Measurements from ENCODE around the gene PKD1. TPM values are rescaled to one million over a fixed set of nuclear protein-coding genes. Genes with fewer than 3 reads are reported as not detected.

Gene PKD1
- total and polyA plus RNA-seq, 2 of the 13 experiments (the other 11 are each of a cell fraction or from before 2014, with no cell fraction given): 22.1 to 23.0 TPM

- TF ChIP-seq, protein P1, sequence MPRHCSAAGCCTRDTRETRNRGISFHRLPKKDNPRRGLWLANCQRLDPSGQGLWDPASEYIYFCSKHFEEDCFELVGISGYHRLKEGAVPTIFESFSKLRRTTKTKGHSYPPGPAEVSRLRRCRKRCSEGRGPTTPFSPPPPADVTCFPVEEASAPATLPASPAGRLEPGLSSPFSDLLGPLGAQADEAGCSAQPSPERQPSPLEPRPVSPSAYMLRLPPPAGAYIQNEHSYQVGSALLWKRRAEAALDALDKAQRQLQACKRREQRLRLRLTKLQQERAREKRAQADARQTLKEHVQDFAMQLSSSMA (CRISPR knock-in tag; IDR thresholded peaks at IDR 0.05): peak; percentile 82; the same call in 1 of the 2 replicates
- TF ChIP-seq, protein P2, sequence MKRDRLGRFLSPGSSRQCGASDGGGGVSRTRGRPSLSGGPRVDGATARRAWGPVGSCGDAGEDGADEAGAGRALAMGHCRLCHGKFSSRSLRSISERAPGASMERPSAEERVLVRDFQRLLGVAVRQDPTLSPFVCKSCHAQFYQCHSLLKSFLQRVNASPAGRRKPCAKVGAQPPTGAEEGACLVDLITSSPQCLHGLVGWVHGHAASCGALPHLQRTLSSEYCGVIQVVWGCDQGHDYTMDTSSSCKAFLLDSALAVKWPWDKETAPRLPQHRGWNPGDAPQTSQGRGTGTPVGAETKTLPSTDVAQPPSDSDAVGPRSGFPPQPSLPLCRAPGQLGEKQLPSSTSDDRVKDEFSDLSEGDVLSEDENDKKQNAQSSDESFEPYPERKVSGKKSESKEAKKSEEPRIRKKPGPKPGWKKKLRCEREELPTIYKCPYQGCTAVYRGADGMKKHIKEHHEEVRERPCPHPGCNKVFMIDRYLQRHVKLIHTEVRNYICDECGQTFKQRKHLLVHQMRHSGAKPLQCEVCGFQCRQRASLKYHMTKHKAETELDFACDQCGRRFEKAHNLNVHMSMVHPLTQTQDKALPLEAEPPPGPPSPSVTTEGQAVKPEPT (CRISPR knock-in tag; IDR thresholded peaks at IDR 0.05; ENCODE audit: low read depth): no peak
- no peak; the same call in 1 of the 2 replicates for TF ChIP-seq ZNF431 (CRISPR knock-in tag; IDR thresholded peaks at IDR 0.05; ENCODE audit: borderline replicate concordance, low read depth)
- no peak for TF ChIP-seq ZKSCAN1 (IDR thresholded peaks at IDR 0.05; ENCODE audit: low read length)
- TF ChIP-seq CEBPG (CRISPR knock-in tag; IDR thresholded peaks at IDR 0.05): no peak
- peak; percentile 71; the same call in 1 of the 2 replicates for TF ChIP-seq NR2F6 (IDR thresholded peaks at IDR 0.05)
- peak; percentile 55; the same call in 1 of the 2 replicates for TF ChIP-seq NR2F6 (CRISPR knock-in tag; IDR thresholded peaks at IDR 0.05)
- TF ChIP-seq, protein P3, sequence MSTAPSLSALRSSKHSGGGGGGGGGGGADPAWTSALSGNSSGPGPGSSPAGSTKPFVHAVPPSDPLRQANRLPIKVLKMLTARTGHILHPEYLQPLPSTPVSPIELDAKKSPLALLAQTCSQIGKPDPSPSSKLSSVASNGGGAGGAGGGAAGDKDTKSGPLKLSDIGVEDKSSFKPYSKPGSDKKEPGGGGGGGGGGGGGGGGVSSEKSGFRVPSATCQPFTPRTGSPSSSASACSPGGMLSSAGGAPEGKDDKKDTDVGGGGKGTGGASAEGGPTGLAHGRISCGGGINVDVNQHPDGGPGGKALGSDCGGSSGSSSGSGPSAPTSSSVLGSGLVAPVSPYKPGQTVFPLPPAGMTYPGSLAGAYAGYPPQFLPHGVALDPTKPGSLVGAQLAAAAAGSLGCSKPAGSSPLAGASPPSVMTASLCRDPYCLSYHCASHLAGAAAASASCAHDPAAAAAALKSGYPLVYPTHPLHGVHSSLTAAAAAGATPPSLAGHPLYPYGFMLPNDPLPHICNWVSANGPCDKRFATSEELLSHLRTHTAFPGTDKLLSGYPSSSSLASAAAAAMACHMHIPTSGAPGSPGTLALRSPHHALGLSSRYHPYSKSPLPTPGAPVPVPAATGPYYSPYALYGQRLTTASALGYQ (CRISPR knock-in tag; IDR thresholded peaks at IDR 0.05): peak; percentile 65; the same call in 1 of the 2 replicates
- TF ChIP-seq HMG20A (CRISPR knock-in tag; IDR thresholded peaks at IDR 0.05; ENCODE audit: borderline replicate concordance): no peak
- TF ChIP-seq ZNF737 (CRISPR knock-in tag; IDR thresholded peaks at IDR 0.05; ENCODE audit: borderline replicate concordance): no peak
- no peak for TF ChIP-seq ZNF782 (CRISPR knock-in tag; IDR thresholded peaks at IDR 0.05; ENCODE audit: borderline replicate concordance)
- no peak for TF ChIP-seq BCLAF1 (IDR thresholded peaks at IDR 0.05)
- TF ChIP-seq TBX3 (IDR thresholded peaks at IDR 0.05; ENCODE audit: borderline replicate concordance): no peak
- TF ChIP-seq ZNF460 (CRISPR knock-in tag; IDR thresholded peaks at IDR 0.05; ENCODE audit: borderline replicate concordance): no peak
- no peak for TF ChIP-seq ZNF629 (CRISPR knock-in tag; conservative IDR thresholded peaks at IDR 0.05)
- peak; percentile 53 for TF ChIP-seq ZNF124 (CRISPR knock-in tag; IDR thresholded peaks at IDR 0.05)
- TF ChIP-seq, protein P4, sequence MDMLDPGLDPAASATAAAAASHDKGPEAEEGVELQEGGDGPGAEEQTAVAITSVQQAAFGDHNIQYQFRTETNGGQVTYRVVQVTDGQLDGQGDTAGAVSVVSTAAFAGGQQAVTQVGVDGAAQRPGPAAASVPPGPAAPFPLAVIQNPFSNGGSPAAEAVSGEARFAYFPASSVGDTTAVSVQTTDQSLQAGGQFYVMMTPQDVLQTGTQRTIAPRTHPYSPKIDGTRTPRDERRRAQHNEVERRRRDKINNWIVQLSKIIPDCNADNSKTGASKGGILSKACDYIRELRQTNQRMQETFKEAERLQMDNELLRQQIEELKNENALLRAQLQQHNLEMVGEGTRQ (IDR thresholded peaks at IDR 0.05; ENCODE audit: low read depth, low read length): no peak
- TF ChIP-seq, protein P4 (CRISPR knock-in tag; IDR thresholded peaks at IDR 0.05; ENCODE audit: borderline replicate concordance): peak; percentile 48; the same call in 1 of the 2 replicates
- peak; percentile 46 for TF ChIP-seq AGO1 (IDR thresholded peaks at IDR 0.05; ENCODE audit: low read depth, low read length, poor library complexity, severe bottlenecking)
- TF ChIP-seq NR1H2 (CRISPR knock-in tag; IDR thresholded peaks at IDR 0.05; ENCODE audit: borderline replicate concordance, low read depth): no peak
Measured at GRCh38 chr16:2155091-2155950, 19.6 kb upstream of the PKD1 start, which contains the start of gene TRAF7 (continued).
